Myocyte (in vitro differentiated cells): ENCODE data around the gene CXCL16. TPM values are rescaled to one million over a fixed set of nuclear protein-coding genes. Genes with fewer than 3 reads are reported as not detected.
"Not testable (repeated sequence)": the region's sequence is repeated elsewhere in the genome, so short reads cannot be mapped to it uniquely, and the experiment has no call there.

Source experiments
- DNase-seq: peaks from one replicate; pipeline ENCODE4 v3.0.0-alpha.2; 2012; ENCODE audit warnings: low read depth
- total RNA-seq: library from RNA; depleted of rRNA; stranded (reverse); fragments of >200 nt; gene quantifications from 2 replicates; pipeline ENCODE4 v1.2.3, GENCODE V29; 2014

Gene CXCL16
- total RNA-seq, 1 donor from 2014 or later = 1.1 TPM

GRCh38 chr17:4701116-4701515 is 38.6 kb downstream of the CXCL16 start:
- DNase-seq = no peak

GRCh38 chr17:4699401-4700056 is 40.2 kb downstream of the CXCL16 start:
- not testable (repeated sequence) for DNase-seq

GRCh38 chr17:4696437-4696805 is 43.3 kb downstream of the CXCL16 start:
- DNase-seq = no peak

- no peak for DNase-seq
Observed at GRCh38 chr17:4693416-4693815, 46.3 kb downstream of the CXCL16 start.

GRCh38 chr17:4691686-4692085 is 48.0 kb downstream of the CXCL16 start:
- DNase-seq = no peak

GRCh38 chr17:4690745-4691144 is 49.0 kb downstream of the CXCL16 start:
- DNase-seq = no peak

GRCh38 chr17:4689872-4690271 is 49.9 kb downstream of the CXCL16 start:
- not testable (repeated sequence) for DNase-seq

- DNase-seq = not testable (repeated sequence)
Observed at GRCh38 chr17:4683739-4684138, 56.0 kb downstream of the CXCL16 start.

Other genes starting within 250 kb of the CXCL16 start
- 0.47 and 0.56 TPM in 2 replicates for gene SPNS2, start 241.0 kb downstream of the CXCL16 start, total RNA-seq
- gene MYBBP1A, start 184.5 kb downstream of the CXCL16 start, total RNA-seq = 50.0 and 51.4 TPM in 2 replicates
- gene GGT6, start 179.4 kb downstream of the CXCL16 start, total RNA-seq = not detected in 2 replicates
- 0.08 and 0.10 TPM in 2 replicates for gene SMTNL2, start 155.4 kb downstream of the CXCL16 start, total RNA-seq
- not detected in 2 replicates for gene ALOX15, start 98.2 kb downstream of the CXCL16 start, total RNA-seq
- gene PELP1, start 35.8 kb downstream of the CXCL16 start, total RNA-seq = 31.3 and 52.0 TPM in 2 replicates
- 7.8 and 10.8 TPM in 2 replicates for gene ARRB2, start 29.3 kb downstream of the CXCL16 start, total RNA-seq
- gene MED11, start 8.5 kb downstream of the CXCL16 start, total RNA-seq = 31.0 and 32.7 TPM in 2 replicates
- gene ZMYND15, start 95 bp downstream of the CXCL16 start, total RNA-seq = 0.05 TPM in 1 of 2 replicates, not detected in the other
- gene TM4SF5, start 32.0 kb upstream of the CXCL16 start, total RNA-seq = not detected in 2 replicates
- gene VMO1, start 46.4 kb upstream of the CXCL16 start, total RNA-seq = 0.73 TPM in 1 of 2 replicates, not detected in the other
- gene GLTPD2, start 49.0 kb upstream of the CXCL16 start, total RNA-seq = not detected in 2 replicates
- 185 and 231 TPM in 2 replicates for gene PSMB6, start 56.2 kb upstream of the CXCL16 start, total RNA-seq
- gene PLD2, start 67.2 kb upstream of the CXCL16 start, total RNA-seq = 6.7 and 9.8 TPM in 2 replicates
- 17.6 and 18.1 TPM in 2 replicates for gene MINK1, start 93.4 kb upstream of the CXCL16 start, total RNA-seq
- 0.42 and 0.94 TPM in 2 replicates for gene C17orf107, start 159.6 kb upstream of the CXCL16 start, total RNA-seq
- gene CHRNE, start 163.2 kb upstream of the CXCL16 start, total RNA-seq = not detected in 2 replicates
- not detected in 2 replicates for gene GP1BA, start 192.3 kb upstream of the CXCL16 start, total RNA-seq
- gene SLC25A11, start 200.1 kb upstream of the CXCL16 start, total RNA-seq = 87.4 and 100 TPM in 2 replicates
- 40.1 and 53.3 TPM in 2 replicates for gene RNF167, start 200.3 kb upstream of the CXCL16 start, total RNA-seq
- gene PFN1, start 208.6 kb upstream of the CXCL16 start, total RNA-seq = 1,067 and 1,213 TPM in 2 replicates
- 833 and 1,073 TPM in 2 replicates for gene ENO3, start 211.2 kb upstream of the CXCL16 start, total RNA-seq
- 114 and 133 TPM in 2 replicates for gene SPAG7, start 227.9 kb upstream of the CXCL16 start, total RNA-seq
- gene CAMTA2, start 247.7 kb upstream of the CXCL16 start, total RNA-seq = 13.7 and 23.8 TPM in 2 replicates